PFSK-1 (cell line): ENCODE results near the gene MEOX2.

Experiments used
- FOXP2 ChIP-seq: optimal IDR thresholded peaks from 2 replicates; pipeline ENCODE3; 2011; ENCODE audit warnings: borderline replicate concordance, control low read depth, inconsistent platforms; ENCODE audit not compliant: insufficient read depth; ENCODE audit errors: extremely low read length, extremely low read depth
- POLR2AphosphoS5 ChIP-seq: IDR thresholded peaks from 2 replicates; pipeline ENCODE4 v1.6.1; 2012; ENCODE audit warnings: low read depth, mild to moderate bottlenecking, control low read depth, low read length, moderate library complexity
- SIN3A ChIP-seq: IDR thresholded peaks from 2 replicates; pipeline ENCODE4 v1.6.1; 2012; ENCODE audit warnings: mild to moderate bottlenecking, low read length, moderate library complexity, borderline replicate concordance; ENCODE audit not compliant: insufficient read depth
- TAF1 ChIP-seq: IDR thresholded peaks from 2 replicates; pipeline ENCODE4 v1.6.1; 2012; ENCODE audit warnings: low read length, control low read depth, borderline replicate concordance; ENCODE audit not compliant: insufficient read depth
- TF ChIP-seq, protein P1 (sequence below), 2 experiments: IDR thresholded peaks; 2 replicates each; pipeline versions ENCODE4 v1.6.1 to v1.8.0; 2011 to 2012; ENCODE audit warnings: low read depth in 2 of 2, low read length in 2 of 2, control low read depth in 1 of 2, inconsistent platforms in 1 of 2, mild to moderate bottlenecking in 1 of 2, moderate library complexity in 1 of 2; ENCODE audit not compliant: insufficient read depth in 1 of 2

The MEOX2 gene

DNA sequence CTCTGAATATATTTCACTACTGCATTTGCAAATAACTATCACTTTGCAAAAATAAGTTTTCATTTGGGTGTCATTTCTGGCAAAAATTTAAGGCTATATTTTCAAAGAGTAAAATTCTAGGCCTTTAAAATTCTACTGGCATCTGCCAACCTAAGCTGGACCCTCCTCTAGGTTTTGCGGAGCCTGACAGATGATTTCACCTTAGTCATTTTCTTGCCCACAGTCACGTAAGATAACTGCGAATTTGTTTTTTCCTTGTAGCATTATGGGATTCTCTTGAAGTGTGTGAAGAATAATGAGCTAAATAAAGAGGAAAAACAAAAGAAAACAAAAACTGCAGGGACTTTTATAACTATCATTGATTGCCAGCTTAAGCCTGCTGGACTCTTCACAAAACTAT, 7.8 kb downstream of the MEOX2 start:
- TF ChIP-seq POLR2AphosphoS5 (no peak), FOXP2 (no peak)

DNA sequence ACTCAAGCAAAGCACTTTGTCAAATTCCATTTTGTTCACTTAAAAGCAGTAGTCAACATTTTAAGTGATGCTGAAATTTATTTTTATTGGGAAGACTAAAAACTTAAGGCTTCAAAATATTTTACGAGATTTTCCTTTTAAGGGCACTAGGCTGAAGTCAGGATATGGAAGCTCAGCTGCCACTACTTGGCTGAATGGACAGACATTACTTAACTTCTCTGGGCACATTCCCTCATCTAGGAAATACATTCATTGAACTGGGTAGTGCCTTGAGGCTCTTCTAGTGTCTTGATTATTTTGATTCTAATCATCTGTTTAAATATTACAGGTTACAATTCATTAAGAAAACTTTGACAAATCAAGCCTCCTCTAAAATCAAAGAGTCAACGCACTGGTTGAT, 11.1 kb downstream of the MEOX2 start:
- TF ChIP-seq TAF1 (no peak), SIN3A (no peak)
- TF ChIP-seq, protein P1, sequence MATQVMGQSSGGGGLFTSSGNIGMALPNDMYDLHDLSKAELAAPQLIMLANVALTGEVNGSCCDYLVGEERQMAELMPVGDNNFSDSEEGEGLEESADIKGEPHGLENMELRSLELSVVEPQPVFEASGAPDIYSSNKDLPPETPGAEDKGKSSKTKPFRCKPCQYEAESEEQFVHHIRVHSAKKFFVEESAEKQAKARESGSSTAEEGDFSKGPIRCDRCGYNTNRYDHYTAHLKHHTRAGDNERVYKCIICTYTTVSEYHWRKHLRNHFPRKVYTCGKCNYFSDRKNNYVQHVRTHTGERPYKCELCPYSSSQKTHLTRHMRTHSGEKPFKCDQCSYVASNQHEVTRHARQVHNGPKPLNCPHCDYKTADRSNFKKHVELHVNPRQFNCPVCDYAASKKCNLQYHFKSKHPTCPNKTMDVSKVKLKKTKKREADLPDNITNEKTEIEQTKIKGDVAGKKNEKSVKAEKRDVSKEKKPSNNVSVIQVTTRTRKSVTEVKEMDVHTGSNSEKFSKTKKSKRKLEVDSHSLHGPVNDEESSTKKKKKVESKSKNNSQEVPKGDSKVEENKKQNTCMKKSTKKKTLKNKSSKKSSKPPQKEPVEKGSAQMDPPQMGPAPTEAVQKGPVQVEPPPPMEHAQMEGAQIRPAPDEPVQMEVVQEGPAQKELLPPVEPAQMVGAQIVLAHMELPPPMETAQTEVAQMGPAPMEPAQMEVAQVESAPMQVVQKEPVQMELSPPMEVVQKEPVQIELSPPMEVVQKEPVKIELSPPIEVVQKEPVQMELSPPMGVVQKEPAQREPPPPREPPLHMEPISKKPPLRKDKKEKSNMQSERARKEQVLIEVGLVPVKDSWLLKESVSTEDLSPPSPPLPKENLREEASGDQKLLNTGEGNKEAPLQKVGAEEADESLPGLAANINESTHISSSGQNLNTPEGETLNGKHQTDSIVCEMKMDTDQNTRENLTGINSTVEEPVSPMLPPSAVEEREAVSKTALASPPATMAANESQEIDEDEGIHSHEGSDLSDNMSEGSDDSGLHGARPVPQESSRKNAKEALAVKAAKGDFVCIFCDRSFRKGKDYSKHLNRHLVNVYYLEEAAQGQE (IDR thresholded peaks at IDR 0.05; ENCODE audit: insufficient read depth in 1 of 2, low read depth in 2 of 2, low read length in 2 of 2) = no peak

DNA sequence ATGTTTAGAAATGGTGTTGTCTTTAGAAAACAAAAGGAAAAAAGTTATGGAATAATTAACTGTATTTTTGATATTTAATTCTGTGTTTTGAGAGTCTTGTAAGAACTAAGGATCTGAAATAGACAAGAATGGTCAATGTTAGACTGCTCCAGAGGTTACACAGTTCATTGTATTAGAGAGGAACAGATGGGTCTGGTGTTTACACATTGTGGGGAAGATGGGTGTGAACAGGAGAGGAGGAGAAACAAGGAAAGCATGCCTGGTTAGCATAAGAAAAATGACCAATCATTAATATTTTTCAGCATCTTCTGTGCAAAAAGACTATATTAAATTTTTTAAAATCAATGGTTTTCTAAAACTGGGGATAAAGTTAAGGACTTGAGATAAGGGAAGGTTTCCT, 11.9 kb downstream of the MEOX2 start:
- no peak for TF ChIP-seq TAF1
- no peak for TF ChIP-seq FOXP2
- TF ChIP-seq, protein P1 (IDR thresholded peaks at IDR 0.05; ENCODE audit: insufficient read depth in 1 of 2, low read depth in 2 of 2, low read length in 2 of 2) = no peak
- no peak for TF ChIP-seq SIN3A

DNA sequence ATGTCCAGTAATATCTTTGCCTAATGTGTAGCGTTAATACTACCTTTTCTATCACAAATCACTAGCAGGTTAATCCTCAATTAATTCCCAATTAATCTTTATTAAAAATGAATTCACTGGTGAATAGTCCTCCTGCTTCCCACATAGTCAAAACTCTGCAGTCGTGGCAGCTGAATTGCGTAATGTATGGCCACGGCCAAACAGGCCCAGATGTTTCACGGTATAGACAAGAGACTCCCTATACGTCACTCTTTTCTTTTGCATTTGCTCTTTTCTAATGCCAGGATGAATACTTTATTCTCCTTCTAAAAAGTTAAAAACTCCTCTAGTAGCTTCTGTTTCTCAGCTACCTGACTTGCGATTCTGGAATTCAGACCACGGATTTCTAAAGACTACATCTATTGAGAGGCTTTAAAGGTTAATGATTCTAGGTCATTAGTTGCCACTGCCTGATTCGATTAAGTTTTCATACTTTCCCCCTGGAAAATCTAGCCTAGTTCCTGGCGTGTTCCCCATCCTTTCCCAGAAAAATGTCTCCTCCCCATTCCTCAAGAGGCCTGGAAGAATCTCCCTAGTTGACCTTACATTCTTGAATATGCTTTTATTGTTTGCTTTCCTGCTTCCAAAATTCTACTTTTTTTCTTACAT, 16.9 kb downstream of the MEOX2 start:
- no peak for TF ChIP-seq SIN3A
- no peak for TF ChIP-seq TAF1

DNA sequence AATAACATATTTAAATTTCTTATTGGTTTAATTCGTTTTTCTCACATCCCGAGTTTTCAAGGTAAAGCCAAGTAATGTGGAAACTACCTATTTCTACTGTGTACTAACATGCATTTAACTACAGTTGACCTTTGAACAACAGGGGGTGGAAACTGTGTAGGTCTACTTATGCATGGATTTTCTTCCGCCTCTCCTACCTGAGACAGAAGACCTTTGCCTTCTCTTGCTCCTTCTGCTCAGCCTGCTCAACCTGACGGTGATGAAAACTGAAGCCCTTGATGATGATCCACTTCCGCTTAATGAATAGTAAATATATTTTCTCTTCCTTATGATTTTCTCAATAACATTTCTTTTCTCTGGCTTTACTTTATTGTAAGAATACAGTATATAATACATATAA, 18.5 kb downstream of the MEOX2 start:
- TF ChIP-seq POLR2AphosphoS5 (no peak), TAF1 (no peak), FOXP2 (no peak), SIN3A (no peak)
- TF ChIP-seq, protein P1 (IDR thresholded peaks at IDR 0.05; ENCODE audit: insufficient read depth in 1 of 2, low read depth in 2 of 2, low read length in 2 of 2) = no peak

DNA sequence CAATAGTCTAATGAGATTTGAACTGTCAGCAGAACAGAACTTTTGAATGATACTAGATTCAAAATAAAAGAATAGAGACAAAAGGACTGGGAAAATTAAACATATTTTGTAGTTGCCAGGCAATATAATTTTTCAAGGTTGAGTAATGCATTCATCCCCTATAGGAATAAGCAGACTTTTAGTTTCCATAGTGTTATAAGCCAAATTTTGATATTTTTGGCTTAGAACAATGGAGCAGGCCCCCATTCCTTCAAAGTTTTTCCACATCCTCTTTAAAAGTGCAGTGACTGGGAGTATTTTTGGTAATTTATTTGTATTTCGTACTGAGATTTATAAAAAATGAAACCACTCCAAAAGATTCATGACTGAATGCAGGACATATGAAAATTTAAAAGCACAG, 24.0 kb downstream of the MEOX2 start:
- no peak for TF ChIP-seq POLR2AphosphoS5
- TF ChIP-seq FOXP2 = no peak
- TF ChIP-seq, protein P1 (IDR thresholded peaks at IDR 0.05; ENCODE audit: insufficient read depth in 1 of 2, low read depth in 2 of 2, low read length in 2 of 2) = no peak
- no peak for TF ChIP-seq SIN3A
- no peak for TF ChIP-seq TAF1
